ENCODE data around the gene TEX29.

DNA sequence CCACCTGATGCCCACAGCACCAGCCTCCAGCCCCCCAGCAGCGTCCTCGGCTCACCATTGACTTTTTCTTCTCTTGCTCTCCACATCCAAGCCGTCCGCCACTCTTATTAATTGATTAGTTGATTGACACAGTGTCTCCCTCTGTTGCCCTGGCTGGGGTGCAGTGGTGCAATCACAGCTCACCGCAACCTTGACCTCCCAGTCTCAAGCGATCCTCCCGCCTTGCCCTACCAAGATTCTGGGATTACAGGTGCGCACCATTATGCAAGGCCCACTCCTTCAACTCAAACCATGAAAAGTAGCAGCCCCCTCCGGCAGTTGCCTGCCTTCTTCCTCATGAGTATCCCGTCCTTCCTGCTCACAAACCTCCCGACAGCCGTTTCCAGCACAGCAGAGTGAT lies 921 bp upstream of the TEX29 start:
- TF ChIP-seq CEBPB (IDR thresholded peaks at IDR 0.05; ENCODE audit: low read depth, low read length): no peak
- no peak for TF ChIP-seq CHD1 (IDR thresholded peaks at IDR 0.05; ENCODE audit: low read depth, low read length)

Data from IMR-90 (cell line).